BE2C (cell line): ENCODE measurements around the gene HS2ST1.

Source experiments
- DNase-seq: peaks from one replicate; pipeline ENCODE4 v3.0.0-alpha.2; 2020
- H3K27me3 ChIP-seq: fragments of 250-450 bp; sonication (Bioruptor Pico); 2 replicates; pipeline ENCODE4 v1.5.1; 2020; ENCODE audit warnings: mild to moderate bottlenecking
- H3K36me3 ChIP-seq: fragments of 250-450 bp; sonication (Bioruptor Pico); 2 replicates; pipeline ENCODE4 v1.5.1; 2020; ENCODE audit warnings: mild to moderate bottlenecking
- H3K4me1 ChIP-seq: fragments of 250-450 bp; sonication (Bioruptor Pico); 2 replicates; pipeline ENCODE4 v1.5.1; 2020
- H3K4me3 ChIP-seq: 2 replicates; pipeline ENCODE4 v1.5.1; 2011; ENCODE audit warnings: low read depth, low read length
- H3K9me3 ChIP-seq: fragments of 250-450 bp; sonication (Bioruptor Pico); 2 replicates; pipeline ENCODE4 v1.5.1; 2020
- CTCF ChIP-seq: IDR thresholded peaks from 2 replicates; pipeline ENCODE4 v1.5.1; 2012; ENCODE audit warnings: mild to moderate bottlenecking, low read depth, low read length

The HS2ST1 gene

DNA sequence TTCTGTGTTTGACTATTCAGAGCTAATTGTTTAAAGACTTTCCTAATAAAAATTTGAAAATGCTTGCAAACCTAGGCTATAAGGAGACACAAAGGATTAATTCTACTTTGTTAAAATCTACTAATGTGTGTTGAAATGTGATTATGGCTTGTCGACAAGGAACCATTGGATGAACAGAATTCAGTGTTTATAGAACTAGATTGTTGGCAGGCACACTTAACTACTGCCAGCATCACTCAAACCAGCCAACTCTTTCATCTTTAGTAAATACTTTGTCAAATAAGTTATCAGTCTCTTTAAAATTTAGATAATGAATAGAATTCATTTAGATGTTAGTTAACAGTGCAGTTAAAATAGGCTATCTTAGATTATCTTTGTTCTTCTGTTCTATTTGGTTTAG lies 27.6 kb downstream of the HS2ST1 start:
- H3K4me1 ChIP-seq = no peaks in the 10 kb centered on the region
- no peaks in the 10 kb centered on the region for H3K36me3 ChIP-seq
- no peak for DNase-seq
- H3K9me3 ChIP-seq = no peaks in the 10 kb centered on the region
- H3K27me3 ChIP-seq = no peaks in the 10 kb centered on the region
- no peak for TF ChIP-seq CTCF
- no peak overlapping the region for H3K4me3 ChIP-seq

DNA sequence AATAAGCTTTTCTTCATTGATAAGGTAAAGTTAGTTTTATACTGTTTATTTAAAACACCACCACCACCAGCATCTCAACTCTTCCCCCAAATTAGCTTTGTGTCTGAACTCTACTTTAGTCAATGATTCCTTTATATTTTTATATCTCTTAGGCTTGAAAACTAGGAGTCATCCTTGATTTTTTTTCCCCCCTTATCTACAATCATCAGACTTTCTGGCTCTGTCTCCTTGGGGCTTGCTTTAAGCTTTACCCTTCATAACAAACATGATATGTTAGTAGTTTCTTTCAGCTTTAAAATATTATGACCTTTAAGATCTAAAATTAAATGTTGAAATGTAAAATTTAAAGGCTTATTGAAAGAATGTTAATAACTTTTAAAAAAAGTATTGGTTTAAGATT lies 28.3 kb downstream of the HS2ST1 start:
- no peak for TF ChIP-seq CTCF
- no peak overlapping the region for H3K4me3 ChIP-seq
- H3K27me3 ChIP-seq = no peaks in the 10 kb centered on the region
- H3K36me3 ChIP-seq = no peaks in the 10 kb centered on the region
- no peaks in the 10 kb centered on the region for H3K9me3 ChIP-seq
- no peaks in the 10 kb centered on the region for H3K4me1 ChIP-seq
- DNase-seq = no peak

- TF ChIP-seq CTCF = no peak
- no peaks in the 10 kb centered on the region for H3K27me3 ChIP-seq
- no peaks in the 10 kb centered on the region for H3K36me3 ChIP-seq
- no peaks in the 10 kb centered on the region for H3K4me1 ChIP-seq
- H3K9me3 ChIP-seq = no peaks in the 10 kb centered on the region
- no peak for DNase-seq
- H3K4me3 ChIP-seq = no peak overlapping the region
Measured at GRCh38 chr1:86948212-86948611, 33.8 kb downstream of the HS2ST1 start.

GRCh38 chr1:86950712-86951419 lies 36.4 kb downstream of the HS2ST1 start:
- no peaks in the 10 kb centered on the region for H3K9me3 ChIP-seq
- H3K4me3 ChIP-seq = no peak overlapping the region
- no peak for DNase-seq
- no peak for TF ChIP-seq CTCF
- no peaks in the 10 kb centered on the region for H3K27me3 ChIP-seq
- H3K36me3 ChIP-seq = no peaks in the 10 kb centered on the region
- H3K4me1 ChIP-seq = no peaks in the 10 kb centered on the region

- no peak for DNase-seq
- Histone ChIP-seq H3K9me3 (no peaks in the 10 kb centered on the region), H3K27me3 (no peaks in the 10 kb centered on the region), H3K4me1 (no peaks in the 10 kb centered on the region), H3K4me3 (no peak overlapping the region), H3K36me3 (no peaks in the 10 kb centered on the region)
- TF ChIP-seq CTCF = no peak
Measured at GRCh38 chr1:86951430-86951829, 37.0 kb downstream of the HS2ST1 start.

GRCh38 chr1:86953167-86953566 lies 38.7 kb downstream of the HS2ST1 start:
- no peaks in the 10 kb centered on the region for H3K9me3 ChIP-seq
- H3K36me3 ChIP-seq = no peaks in the 10 kb centered on the region
- TF ChIP-seq CTCF = no peak
- no peak for DNase-seq
- no peaks in the 10 kb centered on the region for H3K27me3 ChIP-seq
- H3K4me3 ChIP-seq = no peak overlapping the region
- no peaks in the 10 kb centered on the region for H3K4me1 ChIP-seq
